SU-DHL-6 (cell line): ENCODE results near the gene SYT13.

Experiments used
- EZH2phosphoT487 ChIP-seq: fragments of 200-600 bp; sonication (generic), shearing (Covaris generic); conservative IDR thresholded peaks from 2 replicates; pipeline ENCODE4 v1.6.1; 2018; ENCODE audit warnings: mild to moderate bottlenecking, antibody characterized with exemption, low read length, moderate library complexity, mixed read lengths
- TF ChIP-seq, protein P1 (sequence below): fragments of 200-600 bp; sonication (generic); IDR thresholded peaks from one replicate; pipeline ENCODE4 v1.5.1; 2017; ENCODE audit warnings: antibody characterized with exemption, mild to moderate bottlenecking, low read length, moderate library complexity; ENCODE audit not compliant: insufficient read depth, poor library complexity, severe bottlenecking

DNA sequence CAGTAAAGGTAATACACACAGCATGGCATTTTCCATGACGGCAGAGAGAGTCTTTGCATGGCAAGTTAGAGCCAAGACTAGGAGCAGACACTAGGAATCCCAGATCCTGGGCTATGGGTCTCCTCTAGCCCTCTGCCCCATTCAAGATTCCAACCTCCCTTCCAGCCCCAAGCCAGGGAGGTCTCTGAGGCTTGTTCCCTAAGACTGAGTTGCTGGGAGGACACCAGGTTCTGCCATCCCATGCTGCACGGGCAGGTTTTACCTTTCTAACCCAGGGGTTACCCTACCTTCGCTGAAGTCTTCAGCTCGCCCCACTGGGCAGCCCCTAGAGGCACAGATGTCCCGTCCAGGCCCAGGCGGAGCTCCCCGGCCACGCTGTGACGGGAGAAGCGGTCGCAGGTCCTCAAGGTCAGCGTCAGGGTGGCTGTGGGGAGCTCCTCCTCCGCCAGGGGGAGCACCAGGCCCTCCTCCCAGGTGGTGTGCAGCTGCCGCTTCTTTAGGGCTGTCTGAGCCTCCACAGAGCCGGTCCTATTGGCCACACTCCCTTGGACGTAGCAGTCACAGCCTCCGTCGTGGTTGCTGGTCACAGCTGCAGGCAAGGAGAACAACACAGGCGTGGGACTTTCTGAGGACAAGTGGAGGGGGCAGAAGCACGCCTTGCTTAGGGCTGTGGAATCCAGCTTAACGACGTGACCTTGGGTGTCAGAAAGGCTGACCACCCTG lies 33.8 kb downstream of the SYT13 start:
- TF ChIP-seq, protein P1, sequence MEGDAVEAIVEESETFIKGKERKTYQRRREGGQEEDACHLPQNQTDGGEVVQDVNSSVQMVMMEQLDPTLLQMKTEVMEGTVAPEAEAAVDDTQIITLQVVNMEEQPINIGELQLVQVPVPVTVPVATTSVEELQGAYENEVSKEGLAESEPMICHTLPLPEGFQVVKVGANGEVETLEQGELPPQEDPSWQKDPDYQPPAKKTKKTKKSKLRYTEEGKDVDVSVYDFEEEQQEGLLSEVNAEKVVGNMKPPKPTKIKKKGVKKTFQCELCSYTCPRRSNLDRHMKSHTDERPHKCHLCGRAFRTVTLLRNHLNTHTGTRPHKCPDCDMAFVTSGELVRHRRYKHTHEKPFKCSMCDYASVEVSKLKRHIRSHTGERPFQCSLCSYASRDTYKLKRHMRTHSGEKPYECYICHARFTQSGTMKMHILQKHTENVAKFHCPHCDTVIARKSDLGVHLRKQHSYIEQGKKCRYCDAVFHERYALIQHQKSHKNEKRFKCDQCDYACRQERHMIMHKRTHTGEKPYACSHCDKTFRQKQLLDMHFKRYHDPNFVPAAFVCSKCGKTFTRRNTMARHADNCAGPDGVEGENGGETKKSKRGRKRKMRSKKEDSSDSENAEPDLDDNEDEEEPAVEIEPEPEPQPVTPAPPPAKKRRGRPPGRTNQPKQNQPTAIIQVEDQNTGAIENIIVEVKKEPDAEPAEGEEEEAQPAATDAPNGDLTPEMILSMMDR, result peak; percentile 39
- TF ChIP-seq EZH2phosphoT487, result no peak
